ENCODE results near the gene NUP98. TPM values are rescaled to one million over a fixed set of nuclear protein-coding genes. Genes with fewer than 3 reads are reported as not detected.

Gene NUP98
- total and polyA plus RNA-seq, 10 of the 15 experiments (the other 5 are each of a cell fraction or from before 2014, with no cell fraction given), result 21.7 to 108 (median 78.9) TPM

DNA sequence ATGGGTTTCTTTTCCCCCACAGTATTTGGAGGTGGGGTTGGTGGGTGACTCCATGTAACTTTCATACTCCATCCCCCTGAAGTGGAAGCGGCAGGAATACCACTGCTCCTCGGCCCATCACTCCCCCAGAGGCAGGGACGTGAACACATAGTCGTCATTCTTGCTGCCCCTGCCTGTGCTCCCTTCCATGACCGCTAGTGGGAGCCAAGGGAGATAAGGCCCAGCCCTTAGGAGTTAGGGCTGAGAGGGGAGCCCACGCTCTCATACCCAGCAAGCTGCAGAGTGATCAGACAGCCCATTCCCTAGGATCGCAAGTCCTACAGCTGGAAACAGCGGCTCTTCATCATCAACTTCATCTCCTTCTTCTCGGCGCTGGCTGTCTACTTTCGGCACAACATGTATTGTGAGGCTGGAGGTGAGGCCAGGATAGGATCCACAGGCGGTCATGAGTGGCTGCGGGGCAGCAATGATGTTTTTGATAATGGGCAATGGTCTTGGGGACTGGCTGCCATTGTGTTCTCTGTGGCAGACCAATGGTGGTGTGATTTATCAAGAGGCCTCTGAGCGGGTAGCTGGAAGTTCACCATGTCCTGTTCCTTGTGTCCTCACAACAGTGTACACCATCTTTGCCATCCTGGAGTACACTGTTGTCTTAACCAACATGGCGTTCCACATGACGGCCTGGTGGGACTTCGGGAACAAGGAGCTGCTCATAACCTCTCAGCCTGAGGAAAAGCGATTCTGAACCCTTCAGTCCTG, 27.5 kb upstream of the NUP98 start (continued):
- TF ChIP-seq NFIC (IDR thresholded peaks at IDR 0.05; ENCODE audit: low read depth, low read length) (no peak), SIX5 (IDR thresholded peaks at IDR 0.05; ENCODE audit: low read depth, low read length, severe bottlenecking) (no peak), RAD51 (IDR thresholded peaks at IDR 0.05) (no peak), FOXK2 (IDR thresholded peaks at IDR 0.05) (no peak), ZNF274 (IDR thresholded peaks at IDR 0.05; ENCODE audit: insufficient read depth, insufficient read length) (no peak), POLR2A (IDR thresholded peaks at IDR 0.05; ENCODE audit: low read depth, low read length) (peak; percentile 12; the same call in 1 of the 2 replicates), MTA3 (IDR thresholded peaks at IDR 0.05; ENCODE audit: borderline replicate concordance, low read length) (no peak), CUX1 (IDR thresholded peaks at IDR 0.05; ENCODE audit: insufficient replicate concordance, low read depth, low read length) (no peak), ZNF384 (IDR thresholded peaks at IDR 0.05; ENCODE audit: borderline replicate concordance, low read depth, low read length) (no peak), HCFC1 (IDR thresholded peaks at IDR 0.05; ENCODE audit: low read length) (peak; percentile 2; the same call in 1 of the 2 replicates), RUNX3 (IDR thresholded peaks at IDR 0.05; ENCODE audit: low read length) (no peak), BMI1 (IDR thresholded peaks at IDR 0.05; ENCODE audit: borderline replicate concordance) (no peak), RFX5 (IDR thresholded peaks at IDR 0.05; ENCODE audit: low read depth, low read length) (no peak), CTCF (IDR thresholded peaks at IDR 0.05 in 2 of 3, conservative IDR thresholded peaks at IDR 0.05 in 1 of 3; ENCODE audit: control insufficient read depth in 2 of 3, extremely low read depth in 1 of 3, insufficient read depth in 1 of 3, low read depth in 3 of 3, low read length in 3 of 3) (peak; percentile 83 to 97 (median 96)), CEBPB (IDR thresholded peaks at IDR 0.05; ENCODE audit: borderline replicate concordance in 1 of 2, low read depth in 2 of 2, low read length in 2 of 2) (no peak), ZNF24 (IDR thresholded peaks at IDR 0.05) (no peak), NR2F1 (conservative IDR thresholded peaks at IDR 0.05) (no peak), STAT1 (conservative IDR thresholded peaks at IDR 0.05) (no peak), MXI1 (IDR thresholded peaks at IDR 0.05; ENCODE audit: low read depth, low read length) (no peak), PAX5 (IDR thresholded peaks at IDR 0.05; ENCODE audit: borderline replicate concordance, low read depth, low read length) (no peak), SREBF2 (IDR thresholded peaks at IDR 0.05; ENCODE audit: low read length) (no peak), ZNF207 (IDR thresholded peaks at IDR 0.05; ENCODE audit: borderline replicate concordance) (no peak)
- TF ChIP-seq, protein P1, sequence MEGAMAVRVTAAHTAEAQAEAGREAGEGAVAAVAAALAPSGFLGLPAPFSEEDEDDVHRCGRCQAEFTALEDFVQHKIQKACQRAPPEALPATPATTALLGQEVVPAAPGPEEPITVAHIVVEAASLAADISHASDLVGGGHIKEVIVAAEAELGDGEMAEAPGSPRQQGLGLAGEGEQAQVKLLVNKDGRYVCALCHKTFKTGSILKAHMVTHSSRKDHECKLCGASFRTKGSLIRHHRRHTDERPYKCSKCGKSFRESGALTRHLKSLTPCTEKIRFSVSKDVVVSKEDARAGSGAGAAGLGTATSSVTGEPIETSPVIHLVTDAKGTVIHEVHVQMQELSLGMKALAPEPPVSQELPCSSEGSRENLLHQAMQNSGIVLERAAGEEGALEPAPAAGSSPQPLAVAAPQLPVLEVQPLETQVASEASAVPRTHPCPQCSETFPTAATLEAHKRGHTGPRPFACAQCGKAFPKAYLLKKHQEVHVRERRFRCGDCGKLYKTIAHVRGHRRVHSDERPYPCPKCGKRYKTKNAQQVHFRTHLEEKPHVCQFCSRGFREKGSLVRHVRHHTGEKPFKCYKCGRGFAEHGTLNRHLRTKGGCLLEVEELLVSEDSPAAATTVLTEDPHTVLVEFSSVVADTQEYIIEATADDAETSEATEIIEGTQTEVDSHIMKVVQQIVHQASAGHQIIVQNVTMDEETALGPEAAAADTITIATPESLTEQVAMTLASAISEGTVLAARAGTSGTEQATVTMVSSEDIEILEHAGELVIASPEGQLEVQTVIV (IDR thresholded peaks at IDR 0.05; ENCODE audit: borderline replicate concordance, partially characterized antibody), result no peak

Measured in GM12878 (cell line).